Ishikawa (cell line): ENCODE results near the gene FAM43A.

Experiments
- CEBPB ChIP-seq: IDR thresholded peaks from 2 replicates; pipeline ENCODE4 v1.6.1; 2012
- CREB1 ChIP-seq: IDR thresholded peaks from 2 replicates; pipeline ENCODE4 v1.6.1; 2012; ENCODE audit warnings: low read depth
- EGR1 ChIP-seq: IDR thresholded peaks from 2 replicates; pipeline ENCODE4 v1.6.1; 2012
- EP300 ChIP-seq: IDR thresholded peaks from 2 replicates; pipeline ENCODE4 v1.6.1; 2012; ENCODE audit warnings: borderline replicate concordance
- FOXM1 ChIP-seq: IDR thresholded peaks from 2 replicates; pipeline ENCODE4 v1.6.1; 2012; ENCODE audit warnings: low read depth, borderline replicate concordance
- NFIC ChIP-seq: IDR thresholded peaks from 2 replicates; pipeline ENCODE4 v1.6.1; 2012
- RAD21 ChIP-seq: IDR thresholded peaks from 2 replicates; pipeline ENCODE4 v1.6.1; 2012; ENCODE audit warnings: low read depth
- REST ChIP-seq: IDR thresholded peaks from 2 replicates; pipeline ENCODE4 v1.6.1; 2012; ENCODE audit warnings: low read depth, mild to moderate bottlenecking
- TAF1 ChIP-seq: IDR thresholded peaks from 2 replicates; pipeline ENCODE4 v1.6.1; 2012; ENCODE audit warnings: low read depth, mild to moderate bottlenecking
- TCF12 ChIP-seq: IDR thresholded peaks from 2 replicates; pipeline ENCODE4 v1.6.1; 2012; ENCODE audit warnings: low read depth
- TEAD4 ChIP-seq: IDR thresholded peaks from 2 replicates; pipeline ENCODE4 v1.6.1; 2012
- YY1 ChIP-seq: IDR thresholded peaks from 2 replicates; pipeline ENCODE4 v1.6.1; 2012; ENCODE audit warnings: low read depth
- ZBTB7A ChIP-seq: IDR thresholded peaks from 2 replicates; pipeline ENCODE4 v1.6.1; 2012; ENCODE audit warnings: low read depth
- TF ChIP-seq, protein P1 (sequence below): IDR thresholded peaks from 2 replicates; pipeline ENCODE4 v1.6.1; 2012
- TF ChIP-seq, protein P2 (sequence below): IDR thresholded peaks from 2 replicates; pipeline ENCODE4 v1.6.1; 2012

Gene FAM43A

GRCh38 chr3:194661374-194661773, 24.3 kb upstream of the FAM43A start:
- no peak for TF ChIP-seq TEAD4
- no peak for TF ChIP-seq FOXM1
- TF ChIP-seq REST, result no peak
- no peak for TF ChIP-seq TCF12
- TF ChIP-seq CEBPB, result no peak
- TF ChIP-seq, protein P1, sequence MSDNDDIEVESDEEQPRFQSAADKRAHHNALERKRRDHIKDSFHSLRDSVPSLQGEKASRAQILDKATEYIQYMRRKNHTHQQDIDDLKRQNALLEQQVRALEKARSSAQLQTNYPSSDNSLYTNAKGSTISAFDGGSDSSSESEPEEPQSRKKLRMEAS, result no peak
- TF ChIP-seq, protein P2, sequence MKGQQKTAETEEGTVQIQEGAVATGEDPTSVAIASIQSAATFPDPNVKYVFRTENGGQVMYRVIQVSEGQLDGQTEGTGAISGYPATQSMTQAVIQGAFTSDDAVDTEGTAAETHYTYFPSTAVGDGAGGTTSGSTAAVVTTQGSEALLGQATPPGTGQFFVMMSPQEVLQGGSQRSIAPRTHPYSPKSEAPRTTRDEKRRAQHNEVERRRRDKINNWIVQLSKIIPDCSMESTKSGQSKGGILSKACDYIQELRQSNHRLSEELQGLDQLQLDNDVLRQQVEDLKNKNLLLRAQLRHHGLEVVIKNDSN, result no peak
- no peak for TF ChIP-seq NFIC
- TF ChIP-seq RAD21, result no peak
- no peak for TF ChIP-seq CREB1
- no peak for TF ChIP-seq EP300
- TF ChIP-seq YY1, result no peak

DNA sequence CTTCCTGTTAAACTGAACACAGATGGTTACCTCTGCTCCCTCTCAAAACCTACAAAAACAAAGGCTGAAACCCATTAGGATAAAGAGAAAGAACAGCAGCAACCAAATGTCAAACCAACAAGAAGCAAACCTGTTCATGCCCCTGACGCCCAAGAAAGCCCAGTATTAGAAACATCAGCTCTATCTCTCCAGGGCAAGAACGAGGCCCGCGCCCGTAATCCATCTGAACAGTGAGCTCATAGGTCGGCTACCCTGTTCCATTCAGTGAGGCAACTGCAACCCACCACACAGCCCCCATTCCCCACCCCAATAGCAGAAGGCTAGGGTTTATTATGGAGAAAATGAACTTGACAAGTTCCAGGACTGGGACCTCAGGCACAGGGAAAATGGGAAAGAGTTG, 23.7 kb upstream of the FAM43A start:
- TF ChIP-seq FOXM1 (no peak), CEBPB (no peak), TAF1 (no peak), YY1 (no peak), RAD21 (no peak), CREB1 (no peak), TEAD4 (no peak), EGR1 (no peak), REST (no peak), ZBTB7A (no peak), EP300 (no peak), NFIC (no peak), TCF12 (no peak)
- TF ChIP-seq, protein P1, result no peak
- TF ChIP-seq, protein P2, result no peak

DNA sequence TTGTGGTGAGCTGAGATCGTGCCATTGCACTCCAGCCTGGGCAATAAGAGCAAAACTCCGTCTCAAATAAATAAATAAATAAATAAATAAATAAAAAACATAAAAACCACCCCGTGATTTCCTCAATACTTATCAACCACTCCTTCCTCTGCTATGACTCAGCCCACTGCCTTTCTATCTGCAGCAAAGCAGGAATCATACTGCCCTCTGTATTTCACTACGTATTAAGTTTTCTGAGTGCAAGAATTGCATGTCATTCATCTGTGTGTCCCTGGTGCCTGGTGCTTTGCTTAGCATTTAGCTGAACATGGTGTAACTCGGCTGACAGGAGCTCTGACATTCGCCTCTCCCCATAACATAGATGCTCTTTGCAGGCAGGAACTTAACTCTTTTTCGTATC, 20.8 kb upstream of the FAM43A start:
- TF ChIP-seq CEBPB, result no peak
- TF ChIP-seq ZBTB7A, result no peak
- TF ChIP-seq, protein P2, result no peak
- no peak for TF ChIP-seq TCF12
- TF ChIP-seq EGR1, result no peak
- TF ChIP-seq FOXM1, result no peak
- TF ChIP-seq REST, result no peak
- TF ChIP-seq, protein P1, result no peak
- no peak for TF ChIP-seq YY1
- no peak for TF ChIP-seq NFIC
- TF ChIP-seq EP300, result no peak
- no peak for TF ChIP-seq TEAD4
- no peak for TF ChIP-seq RAD21
- no peak for TF ChIP-seq CREB1
- TF ChIP-seq TAF1, result no peak

DNA sequence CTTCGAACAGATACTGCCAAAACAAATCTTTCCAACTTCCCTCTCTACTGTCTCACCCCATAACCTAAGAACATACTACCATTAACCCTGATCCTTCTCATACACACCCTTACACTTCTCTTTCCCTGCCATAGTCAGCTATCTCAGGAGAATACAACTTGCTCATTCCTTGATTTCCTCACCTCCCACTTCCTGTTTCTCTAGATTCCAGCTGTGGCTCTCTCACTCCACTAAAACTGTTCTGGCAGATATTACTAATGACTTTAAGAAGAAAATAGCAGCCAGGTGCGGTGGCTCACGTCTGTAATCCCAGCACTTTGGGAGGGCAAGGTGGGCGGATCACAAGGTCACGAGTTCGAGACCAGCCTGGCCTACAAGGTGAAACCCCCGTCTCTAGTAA, 18.3 kb upstream of the FAM43A start:
- TF ChIP-seq TAF1, result no peak
- TF ChIP-seq ZBTB7A, result no peak
- TF ChIP-seq, protein P1, result no peak
- no peak for TF ChIP-seq TCF12
